HG03342 (cell line): ENCODE data around the gene SLC7A6OS.

Experiments
- ATAC-seq: cut with Tn5 transposase; IDR thresholded peaks from one replicate; pipeline ENCODE4 v1.9.1; 2021; ENCODE audit warnings: mild to moderate bottlenecking, moderate library complexity; ENCODE audit not compliant: unreplicated experiment

SLC7A6OS gene

DNA sequence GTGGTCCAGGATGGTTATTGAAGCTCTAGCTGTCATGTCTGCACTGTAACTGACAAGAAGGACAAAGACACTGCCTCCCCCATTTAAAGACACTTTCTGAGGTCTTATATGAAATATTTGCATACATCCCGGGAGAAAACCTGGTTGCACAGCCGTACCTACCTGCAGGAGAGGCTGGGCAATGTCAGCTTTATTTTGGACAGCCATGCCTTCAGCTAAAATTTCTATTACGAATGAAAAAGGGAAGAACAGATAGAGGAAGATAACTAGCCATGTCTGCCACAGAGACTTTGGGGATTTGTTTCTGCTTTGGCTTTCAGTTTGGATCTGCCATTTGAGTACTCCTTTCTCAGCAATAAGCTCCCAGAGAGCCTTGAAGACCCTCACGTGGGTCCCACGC lies 27.4 kb downstream of the SLC7A6OS start:
- no peak for ATAC-seq

DNA sequence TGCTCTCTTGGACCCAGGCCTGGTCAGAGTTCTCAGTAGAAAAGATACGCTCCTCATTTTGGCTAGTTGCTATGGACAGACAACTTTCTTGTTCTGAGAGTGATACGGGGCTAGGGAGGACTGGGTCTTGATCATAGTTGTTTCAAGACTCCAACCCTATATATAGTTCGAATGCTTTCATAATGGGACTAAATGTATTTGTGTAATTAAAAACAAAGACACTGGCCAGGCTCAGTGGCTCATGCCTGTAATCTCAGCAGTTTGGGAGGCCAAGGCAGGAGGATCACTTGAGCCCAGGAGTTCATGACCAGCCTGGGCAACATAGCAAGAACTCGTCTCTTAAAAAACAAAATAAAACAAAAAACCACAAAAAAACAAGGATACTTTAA lies 28.7 kb downstream of the SLC7A6OS start:
- ATAC-seq = no peak

DNA sequence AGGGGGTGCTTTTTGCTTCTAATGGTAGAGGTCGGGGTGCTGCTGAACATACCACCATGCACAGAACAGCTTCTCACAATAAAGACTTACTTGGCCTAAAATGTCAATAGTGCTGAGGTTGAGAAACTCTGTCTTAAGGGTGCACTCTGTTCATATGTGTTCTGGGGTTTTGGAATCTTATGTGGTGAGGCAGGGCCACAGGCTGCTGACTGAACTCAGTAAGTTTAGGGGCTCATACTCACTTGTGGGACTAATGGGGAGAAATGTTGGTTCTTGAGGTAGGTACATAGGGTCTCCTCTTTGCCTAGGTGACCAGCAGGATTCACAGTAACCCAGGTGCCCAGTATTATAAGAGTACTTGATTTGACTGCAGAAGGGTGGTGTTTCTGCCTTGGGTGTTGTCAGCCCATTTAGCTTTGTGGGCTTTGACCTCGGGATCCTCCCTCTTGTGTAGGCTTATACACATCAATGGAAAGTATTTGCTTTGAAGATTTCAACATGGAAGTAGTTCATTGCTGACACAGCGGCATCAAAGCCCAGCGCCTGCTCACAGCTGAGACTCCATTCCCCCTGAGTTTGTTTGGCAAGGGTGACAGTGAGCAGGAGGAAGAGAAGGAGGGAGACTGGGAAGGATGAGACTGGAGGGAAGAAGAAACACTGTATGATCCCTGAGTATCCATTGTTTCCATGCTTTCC lies 29.2 kb downstream of the SLC7A6OS start:
- no peak for ATAC-seq

DNA sequence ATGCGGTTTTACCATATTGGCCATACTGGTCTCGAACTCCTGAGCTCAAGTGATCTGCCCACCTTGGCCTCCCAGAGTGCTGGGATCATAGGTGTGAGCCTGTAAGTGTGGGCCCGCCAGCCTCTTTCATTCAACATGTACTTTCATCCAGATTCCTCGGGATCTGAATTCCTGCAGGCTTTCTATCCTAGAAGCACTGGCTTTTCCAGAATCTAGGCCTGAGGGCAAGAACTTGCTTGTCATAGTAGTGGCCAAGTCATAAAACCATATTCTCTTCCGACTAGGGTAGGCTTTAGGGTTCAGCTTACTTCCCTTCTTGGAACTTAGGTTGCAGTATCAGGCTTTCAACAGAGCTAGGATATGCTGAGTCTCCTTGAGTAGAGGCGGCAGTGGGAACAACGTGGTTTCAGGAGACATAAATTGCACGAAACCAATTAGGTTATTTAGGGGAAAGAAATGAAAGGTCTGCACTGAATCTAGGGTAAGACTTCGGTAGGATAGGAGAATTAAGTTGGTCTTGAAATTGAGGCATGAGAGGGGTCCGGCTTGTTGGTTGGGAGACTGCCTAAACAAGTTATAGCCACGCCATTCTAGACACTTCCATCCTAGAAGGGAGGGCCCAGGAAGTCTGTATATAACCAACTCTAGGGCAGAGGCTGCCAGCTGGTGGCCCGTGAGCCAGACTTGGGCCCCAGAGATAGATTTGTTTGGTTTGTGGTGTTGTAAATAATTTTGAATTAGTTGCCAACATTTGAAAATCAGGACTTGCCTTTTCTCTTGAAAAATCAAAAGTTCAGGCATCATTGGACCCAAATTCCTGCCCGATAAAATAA lies 30.8 kb downstream of the SLC7A6OS start:
- no peak for ATAC-seq

DNA sequence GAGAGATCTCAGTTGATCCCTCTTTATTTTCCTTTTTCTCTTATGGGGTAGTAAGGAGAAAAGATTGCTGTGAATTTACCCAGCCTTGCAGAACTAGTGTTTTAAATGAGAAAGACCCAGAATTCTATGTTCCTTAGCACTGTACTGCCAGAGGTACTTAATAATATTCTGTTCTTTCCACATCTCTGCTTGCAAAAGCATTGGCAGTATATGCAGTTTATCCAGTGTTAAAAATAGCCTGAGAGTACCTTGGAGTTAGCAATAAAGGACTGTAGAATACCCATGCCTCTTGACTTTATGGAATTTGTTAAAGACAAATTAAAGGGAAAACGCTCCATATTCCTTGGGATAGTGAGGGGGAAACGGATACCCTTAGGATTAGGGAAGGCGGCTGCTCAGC lies 34.5 kb downstream of the SLC7A6OS start:
- ATAC-seq = no peak

DNA sequence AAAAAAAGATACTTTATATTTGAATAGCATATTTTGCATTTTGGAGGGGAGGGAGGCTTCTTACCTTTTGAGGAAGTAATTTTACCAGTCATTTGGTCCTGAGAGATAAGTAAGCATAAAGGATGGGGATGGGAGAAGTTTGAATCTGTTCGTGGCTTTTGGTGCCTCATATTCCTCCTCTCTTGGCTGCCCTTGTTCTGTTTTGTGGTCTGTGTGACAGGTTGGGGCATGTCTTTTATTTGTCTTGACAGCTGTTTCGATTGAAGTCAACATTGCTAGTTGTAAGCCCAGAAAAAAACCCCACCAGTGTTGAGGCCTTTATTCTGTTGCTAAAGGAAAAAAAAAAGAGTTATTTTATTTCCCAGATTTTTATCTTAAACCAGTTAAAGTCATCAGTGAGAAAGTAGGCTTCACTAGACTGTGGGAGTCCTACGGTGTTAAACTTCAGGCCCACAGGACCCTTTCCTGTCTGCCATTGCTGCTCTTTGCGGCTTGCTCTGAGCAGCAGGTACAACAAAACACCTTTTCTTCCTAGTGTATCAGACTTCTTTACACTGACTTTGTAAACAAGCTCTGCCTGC lies 35.0 kb downstream of the SLC7A6OS start:
- ATAC-seq = peak; percentile 68

DNA sequence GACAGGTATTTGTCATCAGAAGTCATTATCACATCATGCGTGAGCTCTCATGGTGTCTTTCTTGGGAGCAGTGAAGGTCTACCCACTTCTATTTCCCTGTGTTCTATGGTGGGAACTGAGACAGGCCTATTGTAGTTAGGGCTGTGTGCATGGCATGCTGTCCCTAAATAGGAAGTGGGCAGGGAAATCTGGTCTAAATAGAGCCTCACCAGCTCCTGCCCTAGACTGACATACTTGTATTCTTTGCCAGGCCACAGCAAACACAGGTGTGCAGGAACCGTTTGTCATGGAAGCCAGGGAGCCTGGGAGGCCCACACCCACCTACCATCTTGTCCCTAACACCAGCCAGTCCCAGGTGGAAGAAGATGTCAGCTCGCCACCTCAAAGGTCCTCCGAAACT lies 36.3 kb downstream of the SLC7A6OS start:
- ATAC-seq = no peak

DNA sequence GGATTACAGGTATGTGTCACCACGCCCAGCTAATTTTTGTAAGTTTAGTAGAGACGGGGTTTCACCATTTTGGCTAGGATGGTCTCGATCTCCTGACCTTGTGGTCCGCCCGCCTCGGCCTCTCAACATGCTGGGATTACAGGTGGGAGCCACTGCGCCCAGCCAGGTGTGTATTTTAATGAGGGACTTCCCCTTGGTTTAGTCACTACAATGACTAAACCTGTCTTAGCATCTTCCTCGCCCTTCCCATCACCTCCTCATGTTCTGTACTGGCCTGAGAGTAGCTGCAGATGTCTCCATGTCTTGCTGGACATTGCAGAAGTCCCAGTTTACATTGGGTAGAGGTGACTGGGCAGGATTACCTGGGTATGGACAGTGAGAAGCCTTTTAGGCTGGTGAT lies 36.9 kb downstream of the SLC7A6OS start:
- no peak for ATAC-seq

DNA sequence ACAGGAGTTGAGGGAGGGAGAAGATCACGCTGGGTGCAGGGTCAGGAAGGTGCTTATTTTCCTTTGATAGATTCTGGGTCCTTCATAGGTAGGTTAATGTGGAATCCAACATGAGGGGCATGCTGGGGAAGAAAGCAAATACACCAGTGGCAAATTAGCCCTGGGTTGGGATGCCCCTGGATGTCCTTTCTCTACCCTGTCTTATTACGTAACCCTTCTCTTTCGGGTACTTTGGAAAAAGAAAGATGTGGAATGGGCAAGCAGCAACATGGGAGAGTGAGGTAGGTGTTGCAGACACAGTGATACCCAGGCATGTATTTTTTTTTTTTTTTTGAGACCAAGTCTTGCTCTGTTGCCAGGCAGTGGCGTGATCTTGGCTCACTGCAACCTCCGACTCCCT lies 37.3 kb downstream of the SLC7A6OS start:
- ATAC-seq = no peak

DNA sequence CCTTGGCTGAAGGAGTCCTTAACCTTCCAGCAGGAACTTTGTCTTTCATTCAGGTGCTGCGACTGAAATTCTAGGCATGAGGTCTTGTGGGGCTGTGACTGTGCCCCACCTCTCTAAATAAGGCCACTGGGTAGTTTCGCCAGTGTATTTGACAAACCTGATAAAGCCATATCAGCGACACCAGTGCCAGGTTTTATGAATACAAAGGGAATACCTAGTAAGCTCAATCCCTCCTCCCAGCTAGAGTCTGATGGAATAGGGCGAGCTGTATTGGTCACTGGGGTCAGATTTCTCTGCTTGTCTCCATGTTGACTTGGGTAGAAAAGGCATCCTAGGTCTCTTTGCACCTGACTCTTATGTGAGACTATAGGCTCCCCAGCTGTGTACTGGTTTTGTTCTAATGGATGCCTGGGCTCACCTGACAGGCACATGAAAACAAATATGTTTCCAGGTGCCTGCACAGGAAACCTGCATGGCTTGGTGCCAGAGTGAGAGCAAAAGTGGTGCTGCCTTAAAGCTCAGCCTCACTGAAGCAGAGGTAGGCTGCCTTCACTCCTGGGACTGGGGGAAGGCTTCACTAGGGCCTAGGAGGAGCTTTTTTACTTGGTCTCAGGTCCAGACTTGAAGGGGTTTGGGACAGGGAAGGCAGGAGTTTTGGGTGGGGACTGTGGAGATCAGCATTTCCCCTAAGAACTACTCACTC lies 38.1 kb downstream of the SLC7A6OS start:
- ATAC-seq = no peak

DNA sequence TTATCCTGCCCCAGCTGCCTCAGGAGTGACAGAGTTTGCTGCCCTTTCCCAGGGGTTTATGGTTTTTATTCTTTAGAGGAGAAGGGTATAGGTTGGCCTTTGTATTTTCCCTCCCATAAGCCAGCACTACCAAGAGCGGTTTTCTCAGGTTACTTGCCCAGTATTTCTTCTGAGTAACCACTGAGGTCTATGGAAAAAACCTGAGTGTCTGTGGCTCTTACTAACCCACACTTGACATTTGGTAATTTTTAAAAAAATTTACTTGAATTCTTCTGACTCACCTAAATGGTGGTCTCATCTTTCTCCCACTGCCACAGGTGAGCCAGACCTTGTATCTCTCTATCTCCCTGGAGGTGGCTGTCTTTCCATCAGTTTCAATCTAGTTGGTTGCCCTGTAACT lies 40.4 kb downstream of the SLC7A6OS start:
- no peak for ATAC-seq

DNA sequence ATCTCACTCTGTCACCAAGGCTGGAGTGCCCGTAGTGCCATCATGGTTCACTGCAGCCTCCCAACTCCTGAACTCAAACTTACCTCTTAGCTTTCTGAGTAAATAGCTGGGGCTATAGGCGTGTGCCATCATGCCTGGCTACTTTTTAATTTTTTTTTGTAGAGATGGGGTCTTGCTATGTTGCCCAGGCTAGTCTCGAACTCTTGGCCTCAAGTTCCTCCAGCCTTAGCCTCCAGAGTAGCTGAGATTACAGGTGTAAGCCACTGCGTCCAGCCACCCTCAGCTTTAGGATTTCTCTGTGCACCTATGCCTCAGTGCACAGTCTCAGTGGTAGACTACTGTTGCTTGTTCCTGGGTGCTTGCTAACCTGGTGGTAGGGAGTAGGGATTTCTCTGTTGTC lies 41.0 kb downstream of the SLC7A6OS start:
- ATAC-seq = no peak

DNA sequence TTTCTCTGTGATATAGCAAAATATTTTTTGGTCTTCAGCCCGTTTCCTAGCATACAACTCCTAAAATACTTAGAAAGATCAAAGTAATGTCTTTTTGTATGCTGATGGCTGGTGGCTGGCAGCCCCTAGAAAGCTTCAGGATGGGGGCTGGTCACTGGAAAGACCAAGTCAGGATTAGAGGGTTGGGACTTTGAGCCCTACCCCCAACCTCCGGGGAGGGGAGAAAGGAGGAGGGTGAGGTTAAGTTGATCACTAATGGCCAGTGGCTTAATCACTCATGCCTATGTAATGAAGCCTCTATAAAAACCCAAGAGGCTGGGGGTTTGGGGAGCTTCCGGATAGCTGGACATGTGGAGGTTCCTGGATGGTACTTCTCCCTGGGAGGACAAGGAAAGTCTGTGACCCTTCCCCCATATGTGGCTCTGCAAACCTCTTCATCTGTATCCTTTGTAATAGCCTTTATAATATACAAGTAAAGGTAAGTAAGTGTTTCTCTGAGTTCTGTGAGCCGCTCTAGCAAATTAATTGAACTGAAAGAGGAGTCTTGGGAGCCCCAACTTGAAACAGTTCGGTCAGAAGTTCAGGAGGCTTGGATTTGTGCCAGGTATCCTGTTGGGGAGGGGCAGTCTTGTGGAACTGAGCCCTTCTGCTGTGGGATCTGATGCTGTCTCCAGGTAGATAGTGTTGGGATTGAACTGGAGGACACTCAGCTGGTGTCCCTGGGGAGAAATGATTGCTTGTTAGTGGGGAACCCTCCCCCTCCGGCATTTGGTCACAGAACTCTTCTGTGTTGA lies 42.9 kb downstream of the SLC7A6OS start:
- no peak for ATAC-seq

DNA sequence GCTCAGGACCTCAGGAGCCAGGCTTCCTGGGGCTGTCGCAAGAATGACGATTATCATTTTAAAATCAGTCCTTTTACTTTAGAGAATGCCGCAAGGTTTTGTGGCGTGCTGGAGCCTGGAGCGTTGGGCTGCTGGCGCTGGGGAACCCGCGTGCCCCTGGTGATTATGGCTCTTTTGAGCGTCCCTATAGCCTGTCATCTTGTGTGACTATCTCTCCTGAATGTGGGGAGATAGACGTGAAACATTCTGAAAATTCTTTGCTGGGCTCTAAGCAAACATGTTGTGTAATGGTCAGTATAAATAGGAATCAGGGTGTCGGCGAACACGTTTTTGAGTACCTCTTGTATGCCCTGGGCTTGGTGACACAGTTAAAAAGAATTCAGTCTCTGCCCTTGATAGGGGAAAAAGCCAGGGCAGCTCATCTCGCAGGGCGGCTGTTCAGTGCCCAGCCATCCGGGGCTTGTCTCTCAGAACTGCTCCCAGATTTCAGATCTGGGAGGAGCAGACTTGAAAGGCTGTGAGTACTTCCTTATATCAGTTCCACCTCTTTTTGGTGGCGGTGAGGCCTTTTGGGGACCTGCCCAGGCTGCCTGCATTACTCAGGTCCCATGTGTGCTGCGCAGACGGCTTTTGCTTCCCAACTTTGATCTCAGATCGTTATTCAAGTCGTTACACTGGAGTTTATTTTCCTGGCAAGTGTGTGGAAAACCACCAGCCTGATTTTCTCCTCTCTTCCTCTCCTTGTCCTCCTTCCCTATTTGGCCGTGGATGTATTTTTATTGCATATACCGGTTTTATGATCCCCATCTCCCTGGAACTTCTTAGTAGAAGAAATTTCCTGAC lies 45.4 kb downstream of the SLC7A6OS start:
- ATAC-seq = peak; percentile 14

DNA sequence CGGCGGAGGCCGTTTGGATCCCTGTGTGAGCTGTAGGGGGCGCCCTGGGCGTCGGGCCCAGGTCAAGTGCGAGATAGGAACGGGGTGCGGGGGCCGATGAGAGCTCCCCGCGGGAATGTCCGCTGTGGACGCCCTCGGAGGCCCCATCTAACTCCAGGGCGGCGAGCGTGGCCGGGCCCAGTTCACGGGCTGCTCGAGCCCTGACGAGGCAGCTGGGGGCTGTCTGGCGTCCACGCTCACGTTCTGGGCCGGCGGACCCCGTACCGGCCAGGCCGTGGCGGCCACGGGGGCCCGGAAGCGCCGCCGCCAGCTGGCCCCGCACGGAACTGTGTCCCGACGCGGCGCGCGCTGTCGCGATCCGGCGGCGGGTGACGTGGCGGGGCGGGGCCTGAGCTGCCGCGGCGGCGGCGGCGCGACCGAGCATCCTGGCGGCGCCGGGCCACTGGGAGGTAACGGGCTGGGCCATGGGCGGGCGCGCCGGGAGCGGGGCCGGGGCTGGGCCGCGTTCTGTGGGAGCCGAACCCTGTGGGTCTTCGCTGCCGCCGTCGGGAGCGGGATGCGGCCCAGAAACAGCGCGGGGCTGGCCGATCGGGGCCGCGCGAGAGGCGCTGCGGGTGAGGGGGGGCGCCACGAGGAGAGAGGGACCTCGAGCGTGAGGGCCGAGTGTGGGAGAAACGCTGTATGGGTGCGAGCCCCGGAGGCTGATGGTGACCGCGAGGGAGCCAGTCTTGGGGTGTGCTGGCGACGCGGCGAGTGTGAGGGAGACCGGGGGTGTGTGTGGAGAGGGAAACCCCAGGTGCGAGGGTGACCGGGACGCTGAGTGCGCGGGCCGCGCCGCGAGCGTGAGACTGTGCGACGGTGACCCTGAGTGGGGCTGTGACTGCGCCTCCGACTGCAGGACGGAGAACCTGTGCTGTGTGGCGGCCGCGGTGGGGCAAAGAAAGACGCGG lies 46.3 kb downstream of the SLC7A6OS start, which contains the start of gene SLC7A6:
Gene SLC7A6 (plus strand): TSS at position 399 of the 950 bp plus-strand sequence. CDS start 10,201 bp downstream, outside the sequence.
- ATAC-seq = peak; percentile 55

DNA sequence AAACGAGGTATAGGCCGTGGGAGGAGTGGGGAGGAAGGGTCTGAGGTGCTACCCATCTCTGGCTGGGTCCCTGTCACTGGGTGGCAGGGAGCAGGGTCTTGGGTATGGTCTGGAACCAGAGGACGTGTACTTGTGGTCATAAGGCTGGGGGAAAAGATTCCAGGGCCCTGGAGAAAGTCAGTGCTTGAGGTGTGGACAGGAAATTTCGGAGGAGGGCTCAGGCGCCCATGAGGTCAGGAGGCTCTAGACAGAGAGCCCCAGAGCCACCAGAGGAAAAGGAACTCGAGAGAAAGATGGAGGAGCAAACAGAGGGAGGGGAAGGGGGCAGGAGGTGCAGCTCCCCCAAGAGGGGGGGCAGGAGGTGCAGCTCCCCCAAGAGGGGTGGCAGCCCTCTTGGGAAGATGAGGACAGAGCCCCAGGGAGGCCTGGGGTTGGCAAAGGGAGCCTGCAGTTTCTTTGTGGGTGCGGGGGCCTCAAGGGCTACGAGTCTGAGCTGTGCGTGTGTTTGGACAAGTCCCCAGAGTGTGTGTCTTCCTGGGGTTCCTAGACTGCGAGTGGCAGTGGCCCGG lies 47.1 kb downstream of the SLC7A6OS start:
- peak; percentile 4 for ATAC-seq

DNA sequence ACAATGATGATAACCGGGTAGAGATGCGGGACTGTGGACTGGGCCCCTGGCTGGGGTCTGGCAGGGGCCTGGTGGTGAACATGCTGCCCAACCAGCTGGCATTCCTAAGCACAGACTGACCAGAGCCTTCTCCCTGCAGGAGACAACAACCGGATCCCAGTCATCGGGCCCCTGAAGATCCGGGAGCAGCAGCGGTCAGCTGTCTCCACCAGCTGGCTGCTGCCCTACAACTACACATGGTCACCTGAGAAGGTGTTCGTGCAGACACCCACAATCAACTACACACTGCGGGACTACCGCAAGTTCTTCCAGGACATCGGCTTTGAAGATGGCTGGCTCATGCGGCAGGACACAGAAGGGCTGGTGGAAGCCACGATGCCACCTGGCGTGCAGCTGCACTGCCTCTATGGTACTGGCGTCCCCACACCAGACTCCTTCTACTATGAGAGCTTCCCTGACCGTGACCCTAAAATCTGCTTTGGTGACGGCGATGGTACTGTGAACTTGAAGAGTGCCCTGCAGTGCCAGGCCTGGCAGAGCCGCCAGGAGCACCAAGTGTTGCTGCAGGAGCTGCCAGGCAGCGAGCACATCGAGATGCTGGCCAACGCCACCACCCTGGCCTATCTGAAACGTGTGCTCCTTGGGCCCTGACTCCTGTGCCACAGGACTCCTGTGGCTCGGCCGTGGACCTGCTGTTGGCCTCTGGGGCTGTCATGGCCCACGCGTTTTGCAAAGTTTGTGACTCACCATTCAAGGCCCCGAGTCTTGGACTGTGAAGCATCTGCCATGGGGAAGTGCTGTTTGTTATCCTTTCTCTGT lies 51.5 kb downstream of the SLC7A6OS start:
- ATAC-seq = no peak
